ENCODE results near the gene SLC30A7. TPM values are rescaled to one million over a fixed set of nuclear protein-coding genes. Genes with fewer than 3 reads are reported as not detected.
"Not testable (repeated sequence)": the region's sequence is repeated elsewhere in the genome, so short reads cannot be mapped to it uniquely, and the experiment has no call there.

The SLC30A7 gene, protein sequence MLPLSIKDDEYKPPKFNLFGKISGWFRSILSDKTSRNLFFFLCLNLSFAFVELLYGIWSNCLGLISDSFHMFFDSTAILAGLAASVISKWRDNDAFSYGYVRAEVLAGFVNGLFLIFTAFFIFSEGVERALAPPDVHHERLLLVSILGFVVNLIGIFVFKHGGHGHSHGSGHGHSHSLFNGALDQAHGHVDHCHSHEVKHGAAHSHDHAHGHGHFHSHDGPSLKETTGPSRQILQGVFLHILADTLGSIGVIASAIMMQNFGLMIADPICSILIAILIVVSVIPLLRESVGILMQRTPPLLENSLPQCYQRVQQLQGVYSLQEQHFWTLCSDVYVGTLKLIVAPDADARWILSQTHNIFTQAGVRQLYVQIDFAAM
- 10 to 100 TPM; 12.3 to 18.2 (median 14.6) TPM for polyA plus RNA-seq

DNA sequence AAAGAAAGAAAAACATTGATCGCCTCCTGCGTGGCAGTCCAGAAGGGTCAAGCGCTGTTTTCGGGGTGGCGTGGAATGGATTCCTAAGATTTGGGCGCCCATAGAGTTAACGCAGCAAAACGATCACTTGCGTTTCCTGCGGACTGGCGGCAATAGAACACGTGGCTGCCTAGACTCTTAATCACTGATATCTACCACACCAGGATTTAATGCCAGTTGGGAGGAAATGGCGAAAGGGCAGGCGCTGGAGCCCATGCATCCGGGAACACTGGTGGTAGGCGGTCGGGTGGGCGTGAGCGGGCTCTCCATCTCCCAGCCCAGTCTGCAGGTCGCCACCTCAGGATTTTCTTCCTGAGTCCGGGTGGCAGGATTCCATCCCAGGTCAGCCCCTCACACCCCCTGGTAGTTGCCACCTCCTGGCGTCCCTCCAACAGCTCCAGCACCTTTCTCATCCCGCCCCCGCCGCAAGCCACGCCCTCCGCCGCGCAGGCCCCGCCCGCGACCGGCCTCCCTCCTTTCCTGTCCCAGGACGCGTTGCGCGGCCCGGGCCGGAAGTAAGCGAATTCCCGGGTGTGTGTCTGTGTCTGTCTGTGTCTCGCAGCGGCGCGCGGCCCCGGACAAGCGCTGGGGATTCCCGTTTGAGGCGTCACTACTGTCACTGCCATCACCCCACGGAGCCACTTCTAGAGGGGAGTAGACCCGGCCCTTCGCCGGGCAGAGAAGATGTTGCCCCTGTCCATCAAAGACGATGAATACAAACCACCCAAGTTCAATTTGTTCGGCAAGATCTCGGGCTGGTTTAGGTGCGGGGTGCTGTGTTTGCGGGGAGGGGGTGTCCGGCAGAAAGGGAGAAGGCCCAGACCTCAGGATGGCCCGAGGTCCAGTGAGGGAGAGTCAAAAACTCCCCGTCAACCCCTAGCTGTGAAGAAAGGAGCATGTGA lies at the start of gene SLC30A7:
Gene SLC30A7, plus strand, starts transcription at position 551 of the 941 bp plus-strand sequence. Its CDS starts 173 bp downstream, at position 724.
- Mint-ChIP-seq H3K27me3 (ENCODE audit: low read depth in 3 of 3) (peaks cover 14 to 20% (median 17%) of the 10 kb centered on the region in 3 donors), H3K4me3 (peak within 1 kb of the TSS; percentile 97 to 100 (median 99)), H3K27ac (peak within 1 kb of the TSS; percentile 99 to 100 (median 100)), H3K36me3 (peaks cover 4 to 15% (median 11%) of the 10 kb centered on the region in 3 donors), H3K4me1 (peaks cover 33 to 64% of the 10 kb centered on the region in 2 donors), H3K9me3 (no peaks in the 10 kb centered on the region)
- peak; percentile 92 to 95 (median 93) for DNase-seq

DNA sequence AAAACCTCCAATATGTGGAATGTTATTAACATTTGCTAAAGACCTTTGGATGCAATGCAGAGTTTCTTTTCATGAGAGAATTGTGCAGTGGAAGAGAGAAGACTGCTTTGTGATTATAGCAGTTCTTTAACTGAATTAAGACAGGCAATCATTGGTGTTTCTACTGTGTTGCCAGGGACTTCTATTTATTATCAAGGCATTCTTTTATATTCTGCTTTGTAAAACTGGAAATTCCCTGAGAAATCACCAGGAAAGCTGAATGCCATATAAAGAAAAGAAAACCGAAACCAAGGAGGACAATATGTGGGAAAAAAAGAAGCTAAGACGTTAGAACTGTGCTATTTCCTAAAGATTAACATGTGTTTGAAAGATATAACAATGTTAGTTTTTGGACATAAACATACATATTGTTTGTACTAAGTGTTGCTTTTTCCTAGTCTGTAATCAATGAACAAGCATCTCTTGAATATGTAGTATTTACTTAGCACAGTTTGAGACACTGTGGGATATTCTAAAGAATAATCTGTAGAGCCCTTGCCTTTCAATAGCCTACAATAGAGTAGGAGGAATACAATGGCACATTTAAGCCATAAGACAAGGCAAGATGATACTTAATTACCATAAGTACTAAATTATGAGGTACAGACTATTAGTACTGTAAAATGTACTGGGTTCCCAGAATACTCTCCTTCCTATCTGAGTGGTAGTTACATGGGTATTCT lies 48.4 kb upstream of the SLC30A7 start:
- peak overlapping the region in 1 of 5 donors; percentile 21 for H3K4me3 Mint-ChIP-seq
- H3K9me3 Mint-ChIP-seq = peaks cover 0 to 4% (median 0%) of the 10 kb centered on the region in 6 donors
- H3K27me3 Mint-ChIP-seq (ENCODE audit: low read depth in 3 of 3) = peaks cover 0 to 16% (median 0%) of the 10 kb centered on the region in 3 donors
- H3K4me1 Mint-ChIP-seq = peaks cover 0 to 4% of the 10 kb centered on the region in 2 donors
- DNase-seq = no peak
- H3K27ac Mint-ChIP-seq = no peak overlapping the region
- H3K36me3 Mint-ChIP-seq = no peaks in the 10 kb centered on the region

DNA sequence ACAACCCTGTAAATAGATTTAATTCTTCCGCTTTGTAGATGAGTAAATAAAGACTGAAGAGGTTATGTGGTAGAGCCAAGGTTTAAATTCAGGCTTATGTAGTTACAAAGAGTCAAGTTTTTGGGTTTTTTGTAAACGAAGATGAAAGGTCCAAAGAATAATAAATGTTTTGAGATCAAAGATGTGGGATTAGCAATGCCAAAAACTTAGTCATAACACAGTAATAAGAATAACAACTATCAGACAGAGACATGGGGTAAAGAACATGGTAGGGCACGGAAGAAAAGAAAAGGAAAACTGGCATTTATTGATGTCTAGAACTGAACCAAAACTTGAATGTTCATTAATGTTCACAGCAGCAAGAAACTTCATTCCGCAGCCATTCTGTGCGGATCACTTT lies 44.2 kb upstream of the SLC30A7 start:
- Mint-ChIP-seq H3K36me3 (no peaks in the 10 kb centered on the region), H3K9me3 (no peaks in the 10 kb centered on the region), H3K4me1 (peaks cover 0 to 4% of the 10 kb centered on the region in 2 donors), H3K4me3 (no peak overlapping the region), H3K27ac (no peak overlapping the region), H3K27me3 (ENCODE audit: low read depth in 3 of 3) (peaks cover 0 to 8% (median 2%) of the 10 kb centered on the region in 3 donors)
- DNase-seq = no peak

DNA sequence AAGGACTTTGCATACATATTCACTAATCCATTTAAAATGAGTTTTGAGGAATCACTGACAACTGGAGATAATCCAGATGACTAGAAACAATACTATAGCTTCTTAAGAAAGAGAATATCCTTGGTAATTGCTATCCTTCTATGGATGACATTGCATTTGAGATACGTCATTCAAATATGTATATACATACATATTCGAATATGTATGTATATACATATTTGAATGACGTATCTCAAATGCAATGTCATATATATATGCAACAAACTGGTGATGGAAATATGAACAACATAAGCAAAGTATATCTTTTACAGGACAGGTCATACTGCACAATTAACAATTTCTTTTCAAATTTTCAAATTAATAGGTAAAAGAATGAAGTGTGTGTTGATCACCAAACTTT lies 42.9 kb upstream of the SLC30A7 start:
- Mint-ChIP-seq H3K36me3 (no peaks in the 10 kb centered on the region), H3K4me3 (no peak overlapping the region), H3K27ac (no peak overlapping the region)

DNA sequence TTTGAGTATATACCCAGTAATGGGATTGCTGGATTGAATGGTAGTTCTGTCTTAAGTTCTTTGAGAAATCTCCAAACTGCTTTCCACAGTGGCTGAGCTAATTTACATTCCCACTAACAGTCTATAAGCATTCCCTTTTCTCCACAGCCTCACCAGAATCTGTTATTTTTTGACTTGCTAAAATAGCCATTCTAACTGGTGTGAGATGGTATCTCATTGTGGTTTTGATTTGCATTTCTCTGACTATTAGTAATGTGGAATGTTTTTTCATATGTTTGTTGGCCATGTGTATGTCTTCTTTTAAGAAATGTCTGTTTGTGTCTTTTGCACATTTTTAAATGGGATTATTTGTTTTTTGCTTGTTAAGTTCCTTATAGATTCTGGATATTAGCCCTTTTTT lies 40.8 kb upstream of the SLC30A7 start:
- not testable (repeated sequence) for H3K27me3 Mint-ChIP-seq (ENCODE audit: low read depth in 3 of 3); H3K27ac Mint-ChIP-seq; DNase-seq; H3K4me1 Mint-ChIP-seq; H3K4me3 Mint-ChIP-seq; H3K9me3 Mint-ChIP-seq; H3K36me3 Mint-ChIP-seq

More for the DNA sequence above, 42.9 kb upstream of the SLC30A7 start:
- Mint-ChIP-seq H3K27me3 (ENCODE audit: low read depth in 3 of 3) (peaks cover 0 to 8% (median 3%) of the 10 kb centered on the region in 3 donors), H3K9me3 (no peaks in the 10 kb centered on the region), H3K4me1 (no peaks in the 10 kb centered on the region)
- DNase-seq = no peak

DNA sequence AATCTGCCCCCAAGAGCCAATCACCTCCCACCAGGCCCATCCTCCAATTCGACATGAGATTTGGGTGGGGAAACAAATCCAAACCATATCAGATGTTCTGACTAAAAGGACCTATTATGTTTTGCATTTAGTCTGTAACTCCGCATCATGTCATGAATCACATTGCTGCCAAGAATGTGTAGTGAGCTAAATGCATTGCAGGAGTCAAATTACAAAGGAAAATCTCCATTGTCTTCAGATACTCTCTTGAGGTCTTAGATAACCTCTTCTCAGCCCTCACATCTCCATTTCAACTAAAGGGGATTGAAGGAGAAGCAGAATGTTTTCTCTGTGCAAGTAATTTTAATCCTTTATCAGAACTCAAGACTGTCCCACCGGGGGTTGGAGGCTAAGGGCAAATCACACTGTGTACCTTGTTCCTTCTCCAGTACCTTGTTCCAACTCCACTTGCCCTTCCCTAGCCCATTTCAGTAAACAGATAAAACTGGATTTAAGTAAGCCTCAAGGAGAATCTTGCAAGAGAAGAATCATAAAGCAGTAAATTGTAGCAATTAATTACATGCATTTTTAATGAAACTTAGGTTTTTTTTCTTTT lies 35.4 kb upstream of the SLC30A7 start:
- no peak for DNase-seq
- Mint-ChIP-seq H3K4me1 (no peaks in the 10 kb centered on the region), H3K4me3 (no peak overlapping the region), H3K27me3 (ENCODE audit: low read depth in 3 of 3) (peaks cover 0 to 2% (median 1%) of the 10 kb centered on the region in 3 donors), H3K27ac (no peak overlapping the region), H3K9me3 (no peaks in the 10 kb centered on the region), H3K36me3 (no peaks in the 10 kb centered on the region)

DNA sequence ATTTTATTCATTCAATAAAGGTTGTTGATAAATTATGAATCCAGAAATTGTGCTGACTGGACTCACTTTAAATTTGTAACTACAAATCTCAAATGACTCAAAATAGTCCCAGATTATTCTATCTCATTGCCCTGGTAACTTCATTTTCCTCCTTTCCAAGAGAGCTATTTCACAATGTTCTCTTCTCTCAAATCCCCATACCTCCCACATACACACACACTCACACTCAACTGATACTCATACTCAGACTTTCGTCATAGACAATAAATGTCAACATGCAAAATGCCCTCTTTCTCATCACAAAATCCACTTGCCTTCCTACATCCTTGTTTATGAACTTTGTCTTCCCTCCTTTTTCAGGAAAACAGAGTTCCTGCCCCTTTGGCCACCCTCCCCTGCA lies 34.5 kb upstream of the SLC30A7 start:
- H3K9me3 Mint-ChIP-seq = no peaks in the 10 kb centered on the region
- DNase-seq = no peak
- H3K4me1 Mint-ChIP-seq = no peaks in the 10 kb centered on the region
- H3K27me3 Mint-ChIP-seq (ENCODE audit: low read depth in 3 of 3) = peaks cover 0 to 2% (median 1%) of the 10 kb centered on the region in 3 donors
- H3K36me3 Mint-ChIP-seq = no peaks in the 10 kb centered on the region
- no peak overlapping the region for H3K27ac Mint-ChIP-seq
- H3K4me3 Mint-ChIP-seq = no peak overlapping the region

DNA sequence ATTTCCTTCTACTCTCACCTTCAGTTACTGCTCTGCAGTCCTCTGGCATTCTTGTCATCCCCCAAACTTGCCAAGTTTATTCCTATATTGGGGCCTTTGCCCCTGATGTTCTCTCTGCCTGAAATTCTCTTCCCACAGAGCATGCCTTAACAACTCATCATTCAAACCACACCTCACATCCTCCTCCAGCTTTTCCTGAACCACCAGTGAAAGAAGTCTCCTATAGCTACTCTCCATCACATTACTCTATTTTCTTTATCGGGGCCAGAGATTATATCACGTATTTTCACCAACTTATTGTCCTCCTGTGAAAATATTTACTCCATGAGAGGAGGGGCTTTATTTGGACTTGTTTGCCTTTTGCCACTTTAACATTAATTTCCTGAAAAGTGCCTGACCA lies 33.3 kb upstream of the SLC30A7 start:
- Mint-ChIP-seq H3K9me3 (no peaks in the 10 kb centered on the region), H3K27me3 (ENCODE audit: low read depth in 3 of 3) (peaks cover 0 to 2% (median 1%) of the 10 kb centered on the region in 3 donors), H3K4me3 (no peak overlapping the region), H3K27ac (no peak overlapping the region), H3K36me3 (no peaks in the 10 kb centered on the region), H3K4me1 (no peaks in the 10 kb centered on the region)
- DNase-seq = no peak

DNA sequence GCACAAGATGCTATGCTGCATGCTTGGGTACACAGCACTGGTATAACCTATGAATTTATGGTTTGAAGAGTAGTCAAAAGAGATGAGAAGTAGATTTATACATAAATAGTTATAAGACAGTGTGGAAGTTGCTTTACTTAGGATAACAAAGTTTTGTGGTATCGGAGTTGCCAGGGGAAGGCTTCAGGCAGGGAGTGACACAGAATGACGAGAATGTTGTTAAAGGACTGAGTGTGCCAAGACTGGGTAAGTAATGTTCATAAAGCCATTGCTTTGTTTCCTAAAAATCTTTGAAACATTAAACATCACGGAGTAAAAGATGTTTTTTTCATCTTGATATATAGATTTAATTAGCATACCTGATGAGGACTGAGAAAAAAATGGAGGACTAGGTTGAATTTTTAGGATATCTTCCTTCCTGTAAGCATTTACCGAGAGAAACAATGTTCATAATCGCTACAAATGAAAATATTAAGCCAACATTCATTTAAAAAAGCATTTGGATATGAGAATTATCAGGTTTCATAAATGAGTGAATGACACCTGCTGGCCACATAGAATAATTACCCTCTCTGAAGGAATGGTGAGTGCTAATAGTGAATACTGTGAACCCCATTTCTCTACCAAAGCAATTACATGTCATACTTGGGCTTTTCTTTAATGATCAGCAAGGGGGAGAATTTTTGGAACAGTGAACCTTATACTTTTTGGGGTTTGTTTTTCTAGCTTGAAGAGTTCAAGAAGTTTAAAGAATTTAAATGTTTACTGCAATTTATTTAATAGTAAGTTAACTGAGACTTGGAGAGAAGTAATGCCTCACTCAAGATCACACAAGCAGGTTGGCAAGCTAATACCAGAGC lies 29.6 kb upstream of the SLC30A7 start:
- Mint-ChIP-seq H3K27ac (no peak overlapping the region), H3K4me1 (no peaks in the 10 kb centered on the region), H3K36me3 (no peaks in the 10 kb centered on the region), H3K27me3 (ENCODE audit: low read depth in 3 of 3) (no peaks in the 10 kb centered on the region), H3K9me3 (no peaks in the 10 kb centered on the region), H3K4me3 (no peak overlapping the region)
- peak; percentile 3 to 18 (median 4) for DNase-seq

DNA sequence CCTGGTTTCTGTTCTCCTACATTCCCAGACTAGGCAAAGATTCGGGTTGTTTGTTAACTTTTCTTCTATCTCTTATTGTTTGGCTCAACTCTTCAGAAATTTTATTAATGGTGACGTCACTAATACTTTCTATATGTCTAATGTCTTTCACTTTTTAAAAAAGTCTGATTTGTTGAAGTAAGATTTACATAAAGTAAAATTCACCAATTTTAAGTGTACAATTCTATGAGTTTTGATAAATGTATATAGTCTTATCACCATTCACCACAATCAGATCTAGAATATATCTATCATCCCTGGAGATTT lies 29.0 kb upstream of the SLC30A7 start:
- Mint-ChIP-seq H3K36me3 (no peaks in the 10 kb centered on the region), H3K9me3 (no peaks in the 10 kb centered on the region), H3K27me3 (ENCODE audit: low read depth in 3 of 3) (no peaks in the 10 kb centered on the region), H3K4me3 (no peak overlapping the region), H3K27ac (no peak overlapping the region), H3K4me1 (no peaks in the 10 kb centered on the region)
- DNase-seq = no peak

DNA sequence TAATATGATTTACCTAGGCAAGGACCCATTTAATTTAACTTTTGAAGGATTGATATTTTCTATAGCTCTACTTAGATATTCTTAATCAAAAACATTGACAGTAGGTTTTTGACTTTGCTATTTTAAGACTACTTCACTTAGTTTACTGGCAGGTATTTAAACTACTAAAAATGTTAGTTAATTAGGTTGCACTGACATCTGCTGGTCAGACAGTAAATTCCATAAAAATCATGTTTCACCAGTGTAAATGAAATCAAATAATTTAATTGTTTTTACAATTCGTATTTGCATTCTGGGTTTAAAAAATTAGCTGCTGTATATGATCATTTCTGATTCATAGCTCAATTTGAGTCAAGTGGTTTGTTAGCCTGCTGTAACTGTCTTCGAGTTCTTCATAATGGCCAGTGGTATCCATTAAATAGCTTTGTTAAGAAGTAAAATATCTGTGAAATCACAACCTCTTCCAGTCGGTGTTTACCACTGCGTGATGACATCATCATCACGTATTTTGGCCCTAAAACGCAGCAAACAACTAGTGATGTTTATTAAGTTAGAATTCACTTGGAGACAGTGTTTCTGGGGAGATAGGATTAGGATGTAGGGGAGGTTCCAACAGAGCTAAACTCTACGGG lies 27.4 kb upstream of the SLC30A7 start:
- Mint-ChIP-seq H3K36me3 (peaks cover 0 to 5% (median 0%) of the 10 kb centered on the region in 3 donors), H3K4me1 (no peaks in the 10 kb centered on the region), H3K4me3 (no peak overlapping the region), H3K27ac (no peak overlapping the region), H3K27me3 (ENCODE audit: low read depth in 3 of 3) (no peaks in the 10 kb centered on the region), H3K9me3 (no peaks in the 10 kb centered on the region)
- DNase-seq = peak; percentile 12 to 49 (median 45)

DNA sequence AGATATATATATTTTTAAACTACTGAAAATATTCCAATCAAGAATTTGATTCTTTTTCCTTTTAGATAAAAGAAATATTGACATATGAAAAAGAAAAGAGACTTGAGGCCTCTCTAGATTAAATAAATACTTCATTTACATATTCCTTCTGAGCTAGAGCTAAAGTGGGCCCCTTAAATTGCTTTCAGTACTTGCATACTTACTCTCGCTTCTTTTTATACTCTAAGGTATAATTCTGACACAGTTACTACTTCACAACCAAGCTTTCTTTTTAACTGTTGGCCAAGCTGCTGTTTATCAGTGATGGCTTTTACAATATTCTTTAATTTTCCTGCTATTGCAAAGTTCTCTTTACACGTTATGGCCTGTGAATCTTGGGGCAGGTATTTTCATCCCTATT lies 25.9 kb upstream of the SLC30A7 start:
- Mint-ChIP-seq H3K4me3 (no peak overlapping the region), H3K4me1 (no peaks in the 10 kb centered on the region), H3K9me3 (no peaks in the 10 kb centered on the region), H3K36me3 (peaks cover 0 to 5% (median 0%) of the 10 kb centered on the region in 3 donors), H3K27ac (no peak overlapping the region), H3K27me3 (ENCODE audit: low read depth in 3 of 3) (no peaks in the 10 kb centered on the region)
- no peak for DNase-seq

All from immature natural killer cell (primary cell).